GM10266 (cell line): ENCODE measurements around the gene ZNF12.

ENCODE experiments used
- DNase-seq: peaks from one replicate; pipeline ENCODE4 v3.0.0; 2012; ENCODE audit errors: extremely low spot score
- CTCF ChIP-seq: IDR thresholded peaks from 2 replicates; pipeline ENCODE4 v1.5.1; 2012; ENCODE audit warnings: mild to moderate bottlenecking, low read depth; ENCODE audit not compliant: control insufficient read depth, insufficient read depth; ENCODE audit errors: missing control alignments

The ZNF12 gene

DNA sequence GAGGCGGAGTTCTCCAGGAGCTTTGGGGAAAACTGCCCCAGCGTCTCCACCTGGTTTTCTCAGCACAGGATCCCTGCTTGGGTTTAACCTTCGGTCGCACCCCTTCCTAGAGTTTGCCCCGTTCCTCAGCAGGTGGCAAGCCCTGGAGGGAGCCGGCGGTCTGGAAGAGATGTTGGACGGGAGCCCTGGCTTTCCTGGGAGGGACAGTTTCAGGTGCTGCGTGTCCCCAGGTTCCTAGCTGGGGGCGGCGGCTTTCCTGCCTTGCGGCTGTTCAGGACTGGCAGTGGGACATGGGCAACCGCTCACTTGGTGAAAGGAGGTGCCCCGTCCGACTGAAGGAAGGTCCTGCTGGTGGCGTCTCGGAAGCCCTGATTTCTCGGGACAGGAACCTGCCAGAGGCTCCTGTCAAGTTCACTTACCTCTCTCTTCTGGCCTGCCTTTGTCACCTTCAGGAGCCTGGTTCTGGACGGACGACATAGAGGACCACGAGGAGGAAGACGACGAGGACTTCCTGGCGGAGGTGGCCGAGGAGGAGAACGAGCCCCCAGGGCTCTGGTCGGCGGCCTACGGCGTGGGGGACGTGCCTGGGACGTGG lies 54.8 kb downstream of the ZNF12 start:
- no peak for TF ChIP-seq CTCF

GRCh38 chr7:6650521-6651011 lies 56.2 kb downstream of the ZNF12 start:
- TF ChIP-seq CTCF: no peak
- DNase-seq: no peak

More for the DNA sequence above, 54.8 kb downstream of the ZNF12 start:
- DNase-seq: no peak

- TF ChIP-seq CTCF: no peak
Measured at GRCh38 chr7:6650086-6650485, 56.7 kb downstream of the ZNF12 start.

DNA sequence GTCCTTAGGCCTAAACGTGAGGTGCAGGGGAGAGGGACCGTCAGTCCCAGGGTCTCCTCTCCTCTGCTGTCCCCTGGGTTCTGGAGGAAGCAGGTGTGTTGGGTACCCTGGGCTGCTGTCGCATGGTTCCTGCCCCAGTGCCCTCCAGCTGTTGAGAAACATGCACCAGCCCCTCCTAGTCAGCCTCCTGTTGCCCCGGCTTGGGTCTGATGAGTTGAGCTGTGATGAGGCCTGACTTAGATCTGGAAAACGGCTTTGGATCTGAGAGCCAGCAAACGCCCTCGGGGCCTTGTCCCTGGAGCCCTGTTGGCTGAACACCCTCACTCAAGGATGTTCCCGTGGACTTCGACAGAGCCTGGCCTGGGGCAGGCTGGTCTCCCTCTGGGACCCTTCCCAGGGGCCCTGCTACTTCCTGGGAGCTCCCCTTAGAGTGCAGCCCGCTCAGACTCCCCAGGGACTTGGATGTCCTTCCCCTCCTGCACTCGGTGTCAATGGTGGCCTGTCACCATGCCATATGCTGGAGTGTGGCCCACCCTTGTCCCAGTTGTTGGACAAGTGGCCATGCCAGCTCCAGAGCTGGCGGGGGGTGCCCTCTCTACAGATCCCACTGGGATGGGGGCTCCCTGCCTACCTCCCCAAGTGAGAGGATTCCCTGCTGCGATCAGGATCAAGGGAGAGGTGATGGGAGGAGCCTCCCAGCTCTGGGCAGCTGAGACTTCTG lies 57.3 kb downstream of the ZNF12 start:
- no peak for TF ChIP-seq CTCF
- DNase-seq: no peak

More at GRCh38 chr7:6650086-6650485, 56.7 kb downstream of the ZNF12 start:
- no peak for DNase-seq

DNA sequence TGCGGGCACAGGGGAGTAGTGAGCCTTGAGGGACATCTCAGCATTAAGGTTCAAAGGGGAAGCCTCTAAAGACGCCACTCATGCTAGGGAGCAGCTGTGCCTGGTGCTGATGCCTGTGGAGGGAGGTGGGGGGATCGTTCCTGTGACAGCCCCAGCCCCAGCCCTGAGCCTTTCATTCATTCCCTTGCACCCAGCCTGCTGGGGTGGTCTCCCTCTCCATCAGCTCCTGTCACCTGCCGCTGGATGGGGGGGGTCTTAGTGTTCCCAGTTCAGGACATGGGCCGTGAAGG lies 58.0 kb downstream of the ZNF12 start:
- DNase-seq: no peak
- TF ChIP-seq CTCF: no peak

GRCh38 chr7:6648066-6648814 lies 58.5 kb downstream of the ZNF12 start:
- DNase-seq: no peak

More at GRCh38 chr7:6648066-6648814, 58.5 kb downstream of the ZNF12 start:
- TF ChIP-seq CTCF: no peak
